HG03039 (cell line): ENCODE measurements around the gene OPRL1.

Source experiments
- ATAC-seq: cut with Tn5 transposase; IDR thresholded peaks from one replicate; pipeline ENCODE4 v1.9.1; 2021; ENCODE audit warnings: mild to moderate bottlenecking, moderate library complexity; ENCODE audit not compliant: unreplicated experiment

OPRL1 gene

GRCh38 chr20:64041781-64042053 lies 38.2 kb upstream of the OPRL1 start:
- no peak for ATAC-seq

- ATAC-seq, result no peak
Measured at GRCh38 chr20:64042054-64042781, 37.7 kb upstream of the OPRL1 start.

- ATAC-seq, result no peak
Measured at GRCh38 chr20:64043768-64044167, 36.1 kb upstream of the OPRL1 start.

GRCh38 chr20:64044484-64045247 lies 35.2 kb upstream of the OPRL1 start:
- no peak for ATAC-seq

GRCh38 chr20:64045346-64046011 lies 34.4 kb upstream of the OPRL1 start:
- no peak for ATAC-seq

GRCh38 chr20:64047046-64047389 lies 32.9 kb upstream of the OPRL1 start:
- no peak for ATAC-seq

- ATAC-seq, result no peak
Measured at GRCh38 chr20:64047968-64048401, 31.9 kb upstream of the OPRL1 start.

- ATAC-seq, result no peak
Measured at GRCh38 chr20:64048402-64049044, 31.4 kb upstream of the OPRL1 start.

GRCh38 chr20:64049060-64049877 lies 30.6 kb upstream of the OPRL1 start, which contains the start of gene SOX18:
SOX18 (minus strand) TSS chr20:64049639; CDS start chr20:64049516, 123 bp downstream.
- no peak for ATAC-seq

GRCh38 chr20:64049878-64050260 lies 30.0 kb upstream of the OPRL1 start:
- no peak for ATAC-seq

GRCh38 chr20:64050261-64051032 lies 29.4 kb upstream of the OPRL1 start:
- no peak for ATAC-seq

GRCh38 chr20:64051033-64051452 lies 28.8 kb upstream of the OPRL1 start:
- no peak for ATAC-seq

- no peak for ATAC-seq
Measured at GRCh38 chr20:64051561-64052325, 28.1 kb upstream of the OPRL1 start.

- ATAC-seq, result no peak
Measured at GRCh38 chr20:64052326-64052722, 27.6 kb upstream of the OPRL1 start.

GRCh38 chr20:64052987-64053840 lies 26.7 kb upstream of the OPRL1 start:
- ATAC-seq, result no peak

- no peak for ATAC-seq
Measured at GRCh38 chr20:64053841-64054661, 25.8 kb upstream of the OPRL1 start.

- no peak for ATAC-seq
Measured at GRCh38 chr20:64055396-64055892, 24.4 kb upstream of the OPRL1 start.
